DOHH2 (cell line): ENCODE data around the gene EDC4.

Experiments
- CTCF ChIP-seq: fragments of 200-600 bp; sonication (generic); IDR thresholded peaks from one replicate; pipeline ENCODE4 v1.5.1; 2014; ENCODE audit warnings: antibody characterized with exemption, mild to moderate bottlenecking, low read depth, low read length; ENCODE audit not compliant: poor library complexity, severe bottlenecking
- EZH2phosphoT487 ChIP-seq: fragments of 200-600 bp; sonication (generic); IDR thresholded peaks from 2 replicates; pipeline ENCODE4 v1.6.1; 2017; ENCODE audit warnings: borderline replicate concordance, mild to moderate bottlenecking, antibody characterized with exemption, low read length, moderate library complexity, mixed read lengths

- TF ChIP-seq CTCF (peak; percentile 69), EZH2phosphoT487 (no peak)
These were observed 30.9 kb upstream of the EDC4 start, which contains the start of gene THAP11 for GRCh38 chr16:67841816-67842508.
